SK-N-MC (cell line): Measurements from ENCODE around the gene AKAP13.

Experiments used
- EZH2 ChIP-seq: fragments of 200-600 bp; sonication (generic); IDR thresholded peaks from one replicate; pipeline ENCODE4 v1.6.1; 2017; ENCODE audit warnings: antibody characterized with exemption
- POLR2AphosphoS5 ChIP-seq: IDR thresholded peaks from 2 replicates; pipeline ENCODE4 v1.6.1; 2012; ENCODE audit warnings: mild to moderate bottlenecking, low read depth, low read length, borderline replicate concordance

GRCh38 chr15:85354461-85354860 is 25.9 kb upstream of the AKAP13 start:
- TF ChIP-seq POLR2AphosphoS5 (no peak; the same call in 1 of the 2 replicates), EZH2 (no peak)
